Measurements from ENCODE around the gene HOXD11.

The HOXD11 gene

GRCh38 chr2:176096243-176096985 is 10.7 kb upstream of the HOXD11 start:
- H3K9me3 ChIP-seq = no peaks in the 10 kb centered on the region
- H3K36me3 ChIP-seq = no peaks in the 10 kb centered on the region
- peak overlapping the region; percentile 52 for H3K4me3 ChIP-seq (ENCODE audit: low read depth, low read length)
- TF ChIP-seq, protein P1, sequence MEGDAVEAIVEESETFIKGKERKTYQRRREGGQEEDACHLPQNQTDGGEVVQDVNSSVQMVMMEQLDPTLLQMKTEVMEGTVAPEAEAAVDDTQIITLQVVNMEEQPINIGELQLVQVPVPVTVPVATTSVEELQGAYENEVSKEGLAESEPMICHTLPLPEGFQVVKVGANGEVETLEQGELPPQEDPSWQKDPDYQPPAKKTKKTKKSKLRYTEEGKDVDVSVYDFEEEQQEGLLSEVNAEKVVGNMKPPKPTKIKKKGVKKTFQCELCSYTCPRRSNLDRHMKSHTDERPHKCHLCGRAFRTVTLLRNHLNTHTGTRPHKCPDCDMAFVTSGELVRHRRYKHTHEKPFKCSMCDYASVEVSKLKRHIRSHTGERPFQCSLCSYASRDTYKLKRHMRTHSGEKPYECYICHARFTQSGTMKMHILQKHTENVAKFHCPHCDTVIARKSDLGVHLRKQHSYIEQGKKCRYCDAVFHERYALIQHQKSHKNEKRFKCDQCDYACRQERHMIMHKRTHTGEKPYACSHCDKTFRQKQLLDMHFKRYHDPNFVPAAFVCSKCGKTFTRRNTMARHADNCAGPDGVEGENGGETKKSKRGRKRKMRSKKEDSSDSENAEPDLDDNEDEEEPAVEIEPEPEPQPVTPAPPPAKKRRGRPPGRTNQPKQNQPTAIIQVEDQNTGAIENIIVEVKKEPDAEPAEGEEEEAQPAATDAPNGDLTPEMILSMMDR (IDR thresholded peaks at IDR 0.05; ENCODE audit: low read depth, low read length) = no peak
- DNase-seq = no peak
- H3K27me3 ChIP-seq = peaks cover 96% of the 10 kb centered on the region
- H3K4me1 ChIP-seq = peaks cover 3% of the 10 kb centered on the region; the same call in 1 of the 2 replicates

- Histone ChIP-seq H3K36me3 (no peaks in the 10 kb centered on the region), H3K27me3 (peaks cover 97% of the 10 kb centered on the region), H3K4me3 (ENCODE audit: low read depth, low read length) (peak overlapping the region; percentile 52), H3K4me1 (peaks cover 3% of the 10 kb centered on the region; the same call in 1 of the 2 replicates), H3K9me3 (no peaks in the 10 kb centered on the region)
- DNase-seq = peak; percentile 73
- TF ChIP-seq, protein P1 (IDR thresholded peaks at IDR 0.05; ENCODE audit: low read depth, low read length) = peak; percentile 73
These were observed 9.9 kb upstream of the HOXD11 start for GRCh38 chr2:176096986-176097819.

- TF ChIP-seq, protein P1 (IDR thresholded peaks at IDR 0.05; ENCODE audit: low read depth, low read length) = no peak
- peaks cover 98% of the 10 kb centered on the region for H3K27me3 ChIP-seq
- peak overlapping the region; percentile 52 for H3K4me3 ChIP-seq (ENCODE audit: low read depth, low read length)
These were observed 9.2 kb upstream of the HOXD11 start for GRCh38 chr2:176097820-176098365.

DNA sequence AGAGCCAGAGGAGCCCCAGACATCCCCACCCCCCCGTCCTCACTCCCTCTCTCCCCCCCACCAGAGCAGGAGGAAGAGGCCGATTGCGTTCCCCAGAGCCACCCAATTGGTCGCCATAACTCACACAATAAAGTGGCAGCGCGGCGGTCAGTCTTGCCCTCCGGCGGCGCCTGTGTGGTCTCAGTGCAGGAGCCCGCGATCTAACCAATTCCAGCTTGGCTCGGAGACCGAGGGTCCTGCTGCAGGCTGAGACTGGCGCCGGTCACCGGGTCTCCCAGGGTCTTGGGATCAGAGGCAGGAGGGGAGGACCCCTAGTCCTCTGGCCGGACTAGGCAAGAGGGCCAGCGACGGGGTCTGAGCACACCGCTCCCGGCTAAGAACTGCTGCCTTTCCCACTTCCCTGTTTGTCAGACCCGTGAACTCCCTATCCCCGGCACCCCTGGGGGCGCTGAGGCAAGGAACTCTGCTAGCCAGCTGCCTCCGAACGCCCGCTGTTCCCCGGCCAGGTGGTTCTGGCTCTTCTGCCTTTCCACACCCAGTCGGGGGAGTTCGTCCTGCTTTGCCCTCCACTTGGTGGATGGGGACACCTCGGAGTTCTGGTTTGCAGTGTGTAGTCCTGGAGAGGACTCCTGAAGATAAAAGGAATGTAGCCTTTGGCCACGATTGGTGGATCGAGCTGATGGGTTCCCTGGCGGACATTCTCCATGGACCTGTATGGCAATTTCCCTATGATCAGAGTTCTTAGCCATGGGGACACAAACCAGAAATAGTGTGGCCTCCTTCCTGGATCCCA is 8.5 kb upstream of the HOXD11 start:
- H3K4me3 ChIP-seq (ENCODE audit: low read depth, low read length) = peak overlapping the region; percentile 52
- no peak for DNase-seq
- H3K27me3 ChIP-seq = peaks cover 97% of the 10 kb centered on the region
- TF ChIP-seq, protein P1 (IDR thresholded peaks at IDR 0.05; ENCODE audit: low read depth, low read length) = no peak
- H3K9me3 ChIP-seq = no peaks in the 10 kb centered on the region
- peaks cover 3% of the 10 kb centered on the region; the same call in 1 of the 2 replicates for H3K4me1 ChIP-seq
- no peaks in the 10 kb centered on the region for H3K36me3 ChIP-seq

More at GRCh38 chr2:176097820-176098365, 9.2 kb upstream of the HOXD11 start:
- H3K4me1 ChIP-seq = peaks cover 3% of the 10 kb centered on the region; the same call in 1 of the 2 replicates
- DNase-seq = no peak
- no peaks in the 10 kb centered on the region for H3K36me3 ChIP-seq
- no peaks in the 10 kb centered on the region for H3K9me3 ChIP-seq

DNA sequence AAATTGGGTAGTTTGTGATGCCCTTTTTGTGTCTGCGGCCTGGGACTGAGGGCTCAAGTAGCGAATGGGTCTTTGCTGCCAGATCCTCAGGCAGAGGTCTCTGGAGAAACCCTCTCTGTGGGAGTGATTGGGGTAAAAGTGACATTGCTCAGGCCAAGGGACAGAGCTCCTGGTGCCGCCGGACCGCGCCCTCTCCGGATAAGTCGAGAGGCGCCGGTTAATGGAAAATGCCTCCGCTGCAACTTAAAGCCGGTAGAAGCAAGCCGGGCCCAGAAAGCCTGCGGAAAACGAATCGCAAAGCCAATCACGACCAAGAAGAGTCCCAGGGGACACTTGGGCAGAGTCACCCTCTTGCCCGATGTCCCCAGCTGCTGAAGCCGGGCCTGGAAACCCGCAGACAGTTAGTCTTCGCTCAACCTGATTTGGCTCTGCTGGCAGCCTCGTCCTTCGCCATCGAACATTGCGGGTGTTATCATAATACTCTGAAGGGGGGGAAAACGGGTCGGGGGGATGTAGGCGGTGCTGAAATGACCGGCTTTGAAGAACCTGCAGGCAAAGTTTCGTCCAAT is 7.8 kb upstream of the HOXD11 start:
- peaks cover 96% of the 10 kb centered on the region for H3K27me3 ChIP-seq
- TF ChIP-seq, protein P1 (IDR thresholded peaks at IDR 0.05; ENCODE audit: low read depth, low read length) = no peak

More for the DNA sequence above, 7.8 kb upstream of the HOXD11 start:
- no peaks in the 10 kb centered on the region for H3K9me3 ChIP-seq
- peak overlapping the region; percentile 26 for H3K4me3 ChIP-seq (ENCODE audit: low read depth, low read length)
- no peaks in the 10 kb centered on the region for H3K36me3 ChIP-seq
- DNase-seq = no peak
- H3K4me1 ChIP-seq = peaks cover 3% of the 10 kb centered on the region; the same call in 1 of the 2 replicates

All from BE2C (cell line).